GM19239 (cell line): ENCODE measurements around the gene PPIP5K1.
"Not testable (repeated sequence)": the region's sequence is repeated elsewhere in the genome, so short reads cannot be mapped to it uniquely, and the experiment has no call there.

ENCODE experiments used
- DNase-seq: peaks from one replicate; pipeline ENCODE4 v3.0.0; 2011; ENCODE audit warnings: low spot score; ENCODE audit not compliant: insufficient read length
- FAIRE-seq: peaks from 2 replicates; lab custom pipeline; 2011; peaks lifted over from hg19 to GRCh38; lab: Jason Lieb, UNC

The PPIP5K1 gene

DNA sequence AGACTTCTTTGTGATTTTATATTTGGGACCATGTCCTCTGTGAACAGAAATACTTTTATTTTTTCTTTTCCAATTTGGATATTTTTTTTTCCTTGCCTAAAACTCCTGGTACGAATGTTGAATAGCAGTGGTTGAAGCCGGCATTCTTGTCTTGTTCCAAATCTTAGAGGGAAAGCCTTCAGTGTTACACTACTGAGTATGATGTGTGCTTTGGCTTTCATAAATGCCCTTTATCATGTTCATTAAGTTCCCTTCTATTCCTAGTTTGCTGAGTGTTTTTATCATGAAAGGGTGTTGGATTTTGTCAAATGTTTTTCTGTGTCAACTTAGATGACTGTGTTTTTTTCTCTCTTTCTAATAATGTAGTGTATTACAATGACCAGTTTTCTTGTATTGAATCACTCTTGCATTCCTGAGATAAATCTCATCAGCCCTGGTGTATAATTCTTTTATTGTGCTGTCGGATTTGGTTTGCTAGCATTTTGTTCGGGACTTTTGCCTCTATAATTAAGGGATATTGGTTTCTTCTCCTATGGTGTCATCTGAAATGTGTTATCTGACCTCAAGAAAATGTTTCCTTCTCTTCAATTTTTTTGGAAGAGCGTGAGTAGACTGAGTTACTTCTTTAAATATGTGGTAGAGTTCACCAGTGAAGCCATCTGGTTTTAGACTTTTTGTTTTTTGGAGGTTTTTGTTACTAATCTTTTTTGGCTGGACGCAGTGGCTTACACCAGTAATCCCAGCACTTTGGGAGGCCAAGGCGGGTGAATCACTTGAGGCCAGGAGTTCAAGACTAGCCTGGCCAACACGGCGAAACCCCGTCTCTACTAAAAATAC, 39.3 kb downstream of the PPIP5K1 start:
- no peak for FAIRE-seq

DNA sequence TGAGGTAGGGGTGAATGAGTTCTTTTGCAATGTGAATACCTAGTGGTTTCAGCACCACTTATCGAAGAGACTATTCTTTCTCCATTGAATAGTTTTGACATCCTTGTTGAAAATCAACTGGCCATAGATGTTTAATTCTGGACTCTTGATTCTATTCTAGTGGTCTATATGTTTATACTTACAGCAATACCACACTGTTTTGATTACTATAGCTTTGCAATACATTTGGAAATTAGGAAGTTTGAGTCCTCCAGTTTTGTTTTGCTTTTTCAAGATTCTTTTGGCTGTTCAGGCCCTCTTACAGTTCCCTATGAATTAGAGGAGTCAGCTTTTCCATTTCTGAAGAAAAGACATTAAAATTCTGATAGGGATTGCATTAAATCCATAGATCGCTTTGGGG, 42.5 kb downstream of the PPIP5K1 start:
- FAIRE-seq: no peak
- no peak for DNase-seq

More for the DNA sequence above, 39.3 kb downstream of the PPIP5K1 start:
- DNase-seq: no peak

DNA sequence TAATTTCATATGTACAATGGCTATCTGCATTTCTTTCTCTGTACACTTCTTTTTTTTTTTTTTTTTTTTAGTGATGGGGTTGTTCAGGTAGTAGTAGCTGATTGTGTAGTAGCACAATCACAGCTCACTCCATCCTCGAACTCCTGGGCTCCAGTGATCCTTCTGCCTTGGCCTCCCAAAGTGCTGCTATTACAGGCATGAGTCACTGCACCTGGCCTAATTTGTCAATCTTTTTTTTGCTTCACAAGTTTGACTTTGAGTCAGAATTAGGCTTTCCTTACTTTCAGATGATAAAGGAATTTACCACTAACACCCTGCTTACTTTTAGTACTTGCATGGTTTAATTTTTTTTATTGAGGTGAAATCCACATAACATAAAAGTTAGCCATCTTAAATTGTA, 44.6 kb downstream of the PPIP5K1 start:
- DNase-seq: no peak
- FAIRE-seq: no peak

DNA sequence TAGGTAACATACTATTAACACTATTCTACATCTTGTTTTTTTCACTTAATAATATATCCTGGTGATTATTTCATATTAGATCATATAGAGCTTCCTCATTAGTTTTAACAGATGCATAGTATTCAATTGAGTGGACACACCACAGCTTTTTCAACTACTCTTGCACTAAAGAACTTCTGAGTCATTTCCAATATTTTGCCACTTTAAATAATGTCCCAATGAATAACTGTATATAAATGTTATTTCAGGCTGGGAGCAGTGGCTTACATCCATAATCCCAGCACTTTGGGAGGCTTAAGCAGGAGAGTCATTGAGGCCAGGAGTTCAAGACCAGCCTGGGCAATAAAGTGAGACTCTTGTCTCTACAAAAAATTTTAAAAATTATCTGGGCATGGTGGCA, 45.7 kb downstream of the PPIP5K1 start:
- no peak for FAIRE-seq
- DNase-seq: no peak

DNA sequence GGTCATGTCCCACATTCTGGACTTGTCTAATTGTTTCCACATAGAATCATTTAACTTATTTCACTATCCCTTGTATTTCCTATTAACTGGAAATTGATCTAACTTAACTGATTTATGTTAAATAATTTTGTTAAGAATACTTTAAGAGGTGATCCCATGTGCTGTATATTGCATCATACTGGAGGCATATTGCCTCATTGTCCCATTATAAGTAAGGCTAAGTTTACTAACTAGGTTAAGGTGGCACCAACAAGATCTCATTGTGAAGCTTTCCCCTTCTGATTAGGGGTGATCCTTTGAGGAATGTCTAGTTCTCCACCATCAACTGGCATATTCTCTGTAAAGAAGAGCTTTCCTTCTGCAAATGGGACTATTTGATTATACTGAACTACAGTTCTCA, 48.2 kb downstream of the PPIP5K1 start:
- FAIRE-seq: no peak
- DNase-seq: no peak

DNA sequence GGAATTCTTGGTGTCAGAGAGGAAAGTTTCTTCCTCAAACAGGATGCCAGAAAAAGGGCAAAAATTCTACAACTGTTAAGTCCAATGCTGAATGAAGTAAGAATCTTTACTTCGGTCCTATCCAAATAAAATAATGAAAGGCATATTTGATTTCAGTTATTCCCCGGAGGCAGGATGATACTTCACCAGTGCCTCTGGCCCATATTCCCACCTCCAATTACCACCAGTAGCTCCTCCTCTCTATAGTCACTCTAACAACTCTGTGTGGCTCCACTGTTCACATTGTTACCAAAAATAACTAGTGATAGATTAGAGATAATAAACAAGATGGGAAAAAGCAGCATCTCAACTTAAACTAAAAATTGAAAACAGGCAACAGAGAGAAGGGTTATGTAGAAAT, 51.9 kb downstream of the PPIP5K1 start:
- DNase-seq (no peak), FAIRE-seq (no peak)

DNA sequence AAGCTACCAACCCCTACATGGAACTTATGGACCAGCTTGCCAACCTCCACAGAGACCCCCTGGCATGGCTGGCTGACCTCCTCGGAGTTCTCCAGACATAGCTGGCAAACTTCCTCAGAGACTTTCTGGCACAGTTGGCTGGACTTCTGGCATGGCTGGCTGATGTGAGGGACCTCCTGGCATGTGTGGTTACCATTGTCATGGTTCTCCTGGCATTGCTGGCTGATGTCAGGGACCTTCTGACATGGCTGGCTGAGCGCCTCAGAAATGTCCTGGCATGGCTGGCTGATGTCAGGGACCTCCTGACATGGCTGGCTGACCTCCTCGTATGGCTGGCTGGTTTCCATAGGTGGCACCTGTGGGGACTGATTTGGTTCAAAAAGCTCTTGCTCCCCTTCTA, 55.1 kb downstream of the PPIP5K1 start:
- no peak for FAIRE-seq
- no peak for DNase-seq

DNA sequence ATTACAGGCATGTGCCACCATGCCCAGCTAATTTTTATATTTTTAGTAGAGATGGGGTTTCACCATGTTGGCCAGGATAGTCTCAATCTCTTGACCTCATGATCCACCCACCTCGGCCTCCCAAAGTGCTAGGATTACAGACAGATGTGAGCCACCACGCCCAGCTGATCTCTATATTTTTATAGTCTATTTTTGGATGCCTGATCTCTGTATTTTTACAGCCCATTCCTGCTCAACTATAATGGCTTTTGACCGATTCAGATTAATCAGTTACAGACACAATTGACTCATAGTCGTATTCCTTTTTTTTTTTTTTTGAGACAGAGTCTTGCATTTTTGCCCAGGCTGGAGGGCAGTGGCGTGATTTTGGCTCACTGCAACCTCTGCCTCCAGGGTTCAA, 57.2 kb downstream of the PPIP5K1 start:
- FAIRE-seq, DNase-seq: not testable (repeated sequence)

DNA sequence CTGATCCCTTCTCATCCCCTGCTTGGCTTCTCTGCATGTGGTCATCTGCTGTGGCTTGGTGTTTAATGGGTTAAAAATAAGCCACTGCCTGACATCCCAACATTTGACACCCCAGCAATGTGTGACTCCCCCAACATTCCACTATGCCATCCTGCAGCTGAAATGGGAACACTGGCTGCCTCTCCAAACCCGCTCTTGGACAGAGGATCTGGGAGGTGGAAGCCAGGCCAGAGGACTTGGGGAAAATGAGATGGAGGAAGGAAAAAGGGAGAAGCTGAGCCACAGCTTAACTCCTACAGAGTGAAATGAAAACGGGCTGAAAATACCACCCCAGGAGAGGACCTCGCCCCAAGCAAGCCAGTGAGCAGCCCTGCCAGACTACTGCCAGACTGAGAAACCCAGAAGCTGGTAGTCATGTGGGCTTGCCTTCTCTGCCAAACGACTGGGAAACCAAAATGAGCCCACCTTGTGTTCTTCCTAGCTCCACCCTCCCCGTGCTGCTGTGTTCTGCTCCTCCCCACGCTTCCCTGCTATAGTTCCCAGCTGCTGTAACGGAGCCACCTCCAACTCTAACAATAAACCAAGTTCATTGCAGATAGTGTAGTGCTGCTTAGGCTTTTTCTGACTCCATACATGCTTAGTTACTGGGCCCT, 58.9 kb downstream of the PPIP5K1 start:
- FAIRE-seq (no peak), DNase-seq (no peak)

DNA sequence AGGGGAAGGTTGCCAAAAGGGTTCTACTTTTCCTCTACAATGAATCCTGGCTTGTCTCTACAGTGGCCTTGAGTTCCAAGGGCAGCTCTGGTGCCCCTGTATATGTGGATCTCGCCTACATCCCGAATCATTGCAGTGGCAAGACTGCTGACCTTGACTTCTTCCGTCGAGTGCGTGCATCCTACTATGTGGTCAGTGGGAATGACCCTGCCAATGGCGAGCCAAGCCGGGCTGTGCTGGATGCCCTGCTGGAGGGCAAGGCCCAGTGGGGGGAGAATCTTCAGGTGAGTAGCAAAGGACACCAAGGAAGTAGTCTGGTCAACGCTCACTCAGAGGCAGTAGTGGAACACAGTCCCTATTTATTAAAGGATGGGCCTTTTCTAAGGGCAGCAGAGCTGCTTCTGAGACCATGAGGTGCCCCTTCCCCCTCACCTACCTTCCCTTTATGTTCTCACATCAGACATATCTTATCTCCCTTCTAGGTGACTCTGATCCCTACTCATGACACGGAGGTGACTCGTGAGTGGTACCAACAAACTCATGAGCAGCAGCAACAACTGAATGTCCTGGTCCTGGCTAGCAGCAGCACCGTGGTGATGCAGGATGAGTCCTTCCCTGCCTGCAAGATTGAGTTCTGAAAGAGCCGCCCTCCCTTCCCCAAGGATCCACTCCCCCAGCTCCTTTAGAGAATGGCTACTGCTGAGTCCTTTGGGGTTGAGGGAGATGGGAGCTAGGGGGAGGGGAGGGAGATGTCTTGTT, 60.2 kb downstream of the PPIP5K1 start:
- DNase-seq: no peak
- no peak for FAIRE-seq

DNA sequence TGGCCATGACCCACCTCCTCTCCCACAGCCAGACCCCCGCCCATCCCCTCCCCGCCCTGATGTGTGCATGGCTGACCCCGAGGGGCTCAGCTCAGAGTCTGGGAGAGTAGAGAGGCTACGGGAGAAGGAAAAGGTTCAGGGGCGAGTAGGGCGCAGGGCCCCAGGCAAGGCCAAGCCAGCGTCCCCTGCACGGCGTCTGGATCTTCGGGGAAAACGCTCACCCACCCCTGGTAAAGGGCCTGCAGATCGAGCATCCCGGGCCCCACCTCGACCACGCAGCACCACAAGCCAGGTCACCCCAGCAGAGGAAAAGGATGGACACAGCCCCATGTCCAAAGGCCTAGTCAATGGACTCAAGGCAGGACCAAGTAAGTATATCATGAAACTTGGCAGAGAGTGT, 60.9 kb downstream of the PPIP5K1 start:
- no peak for FAIRE-seq
- DNase-seq: no peak

DNA sequence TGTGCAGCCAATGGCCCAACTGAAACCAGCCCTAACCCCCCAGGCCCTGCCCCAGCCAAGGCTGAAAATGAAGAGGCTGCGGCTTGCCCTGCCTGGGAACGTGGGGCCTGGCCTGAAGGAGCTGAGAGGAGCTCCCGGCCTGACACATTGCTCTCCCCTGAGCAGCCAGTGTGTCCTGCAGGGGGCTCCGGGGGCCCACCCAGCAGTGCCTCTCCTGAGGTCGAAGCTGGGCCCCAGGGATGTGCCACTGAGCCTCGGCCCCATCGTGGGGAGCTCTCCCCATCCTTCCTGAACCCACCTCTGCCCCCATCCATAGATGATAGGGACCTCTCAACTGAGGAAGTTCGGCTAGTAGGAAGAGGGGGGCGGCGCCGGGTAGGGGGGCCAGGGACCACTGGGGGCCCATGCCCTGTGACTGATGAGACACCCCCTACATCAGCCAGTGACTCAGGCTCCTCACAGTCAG, 61.4 kb downstream of the PPIP5K1 start:
- FAIRE-seq: no peak
- DNase-seq: no peak

DNA sequence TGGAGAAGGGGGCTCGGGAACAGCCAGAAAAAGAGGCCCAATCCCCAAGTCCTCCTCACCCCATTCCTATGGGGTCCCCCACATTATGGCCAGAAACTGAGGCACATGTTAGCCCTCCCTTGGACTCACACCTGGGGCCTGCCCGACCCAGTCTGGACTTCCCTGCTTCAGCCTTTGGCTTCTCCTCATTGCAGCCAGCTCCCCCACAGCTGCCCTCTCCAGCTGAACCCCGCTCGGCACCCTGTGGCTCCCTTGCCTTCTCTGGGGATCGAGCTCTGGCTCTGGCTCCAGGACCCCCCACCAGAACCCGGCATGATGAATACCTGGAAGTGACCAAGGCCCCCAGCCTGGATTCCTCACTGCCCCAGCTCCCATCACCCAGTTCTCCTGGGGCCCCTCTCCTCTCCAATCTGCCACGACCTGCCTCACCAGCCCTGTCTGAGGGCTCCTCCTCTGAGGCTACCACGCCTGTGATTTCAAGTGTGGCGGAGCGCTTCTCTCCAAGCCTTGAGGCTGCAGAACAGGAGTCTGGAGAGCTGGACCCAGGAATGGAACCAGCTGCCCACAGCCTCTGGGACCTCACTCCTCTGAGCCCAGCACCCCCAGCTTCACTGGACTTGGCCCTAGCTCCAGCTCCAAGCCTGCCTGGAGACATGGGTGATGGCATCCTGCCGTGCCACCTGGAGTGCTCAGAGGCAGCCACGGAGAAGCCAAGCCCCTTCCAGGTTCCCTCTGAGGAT, 62.0 kb downstream of the PPIP5K1 start:
- no peak for DNase-seq
- no peak for FAIRE-seq

DNA sequence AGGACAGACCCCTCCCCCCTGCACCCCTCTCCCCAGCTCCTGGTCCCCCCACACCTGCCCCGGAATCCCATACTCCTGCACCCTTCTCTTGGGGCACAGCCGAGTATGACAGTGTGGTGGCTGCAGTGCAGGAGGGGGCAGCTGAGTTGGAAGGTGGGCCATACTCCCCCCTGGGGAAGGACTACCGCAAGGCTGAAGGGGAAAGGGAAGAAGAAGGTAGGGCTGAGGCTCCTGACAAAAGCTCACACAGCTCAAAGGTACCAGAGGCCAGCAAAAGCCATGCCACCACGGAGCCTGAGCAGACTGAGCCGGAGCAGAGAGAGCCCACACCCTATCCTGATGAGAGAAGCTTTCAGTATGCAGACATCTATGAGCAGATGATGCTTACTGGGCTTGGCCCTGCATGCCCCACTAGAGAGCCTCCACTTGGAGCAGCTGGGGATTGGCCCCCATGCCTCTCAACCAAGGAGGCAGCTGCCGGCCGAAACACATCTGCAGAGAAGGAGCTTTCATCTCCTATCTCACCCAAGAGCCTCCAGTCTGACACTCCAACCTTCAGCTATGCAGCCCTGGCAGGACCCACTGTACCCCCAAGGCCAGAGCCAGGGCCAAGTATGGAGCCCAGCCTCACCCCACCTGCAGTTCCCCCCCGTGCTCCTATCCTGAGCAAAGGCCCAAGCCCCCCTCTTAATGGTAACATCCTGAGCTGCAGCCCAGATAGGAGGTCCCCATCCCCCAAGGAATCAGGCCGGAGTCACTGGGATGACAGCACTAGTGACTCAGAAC, 62.8 kb downstream of the PPIP5K1 start:
- FAIRE-seq (no peak), DNase-seq (no peak)

DNA sequence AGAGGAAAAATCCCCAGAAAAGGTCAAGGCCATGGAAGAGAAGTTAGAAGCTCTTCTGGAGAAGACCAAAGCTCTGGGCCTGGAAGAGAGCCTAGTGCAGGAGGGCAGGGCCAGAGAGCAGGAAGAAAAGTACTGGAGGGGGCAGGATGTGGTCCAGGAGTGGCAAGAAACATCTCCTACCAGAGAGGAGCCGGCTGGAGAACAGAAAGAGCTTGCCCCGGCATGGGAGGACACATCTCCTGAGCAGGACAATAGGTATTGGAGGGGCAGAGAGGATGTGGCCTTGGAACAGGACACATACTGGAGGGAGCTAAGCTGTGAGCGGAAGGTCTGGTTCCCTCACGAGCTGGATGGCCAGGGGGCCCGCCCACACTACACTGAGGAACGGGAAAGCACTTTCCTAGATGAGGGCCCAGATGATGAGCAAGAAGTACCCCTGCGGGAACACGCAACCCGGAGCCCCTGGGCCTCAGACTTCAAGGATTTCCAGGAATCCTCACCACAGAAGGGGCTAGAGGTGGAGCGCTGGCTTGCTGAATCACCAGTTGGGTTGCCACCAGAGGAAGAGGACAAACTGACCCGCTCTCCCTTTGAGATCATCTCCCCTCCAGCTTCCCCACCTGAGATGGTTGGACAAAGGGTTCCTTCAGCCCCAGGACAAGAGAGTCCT, 63.6 kb downstream of the PPIP5K1 start:
- DNase-seq (no peak), FAIRE-seq (no peak)

DNA sequence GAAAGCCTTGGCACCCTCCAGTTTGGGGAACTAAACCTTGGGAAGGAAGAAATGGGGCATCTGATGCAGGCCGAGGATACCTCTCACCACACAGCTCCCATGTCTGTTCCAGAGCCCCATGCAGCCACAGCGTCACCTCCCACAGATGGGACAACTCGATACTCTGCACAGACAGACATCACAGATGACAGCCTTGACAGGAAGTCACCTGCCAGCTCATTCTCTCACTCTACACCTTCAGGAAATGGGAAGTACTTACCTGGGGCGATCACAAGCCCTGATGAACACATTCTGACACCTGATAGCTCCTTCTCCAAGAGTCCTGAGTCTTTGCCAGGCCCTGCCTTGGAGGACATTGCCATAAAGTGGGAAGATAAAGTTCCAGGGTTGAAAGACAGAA, 64.9 kb downstream of the PPIP5K1 start:
- no peak for FAIRE-seq

DNA sequence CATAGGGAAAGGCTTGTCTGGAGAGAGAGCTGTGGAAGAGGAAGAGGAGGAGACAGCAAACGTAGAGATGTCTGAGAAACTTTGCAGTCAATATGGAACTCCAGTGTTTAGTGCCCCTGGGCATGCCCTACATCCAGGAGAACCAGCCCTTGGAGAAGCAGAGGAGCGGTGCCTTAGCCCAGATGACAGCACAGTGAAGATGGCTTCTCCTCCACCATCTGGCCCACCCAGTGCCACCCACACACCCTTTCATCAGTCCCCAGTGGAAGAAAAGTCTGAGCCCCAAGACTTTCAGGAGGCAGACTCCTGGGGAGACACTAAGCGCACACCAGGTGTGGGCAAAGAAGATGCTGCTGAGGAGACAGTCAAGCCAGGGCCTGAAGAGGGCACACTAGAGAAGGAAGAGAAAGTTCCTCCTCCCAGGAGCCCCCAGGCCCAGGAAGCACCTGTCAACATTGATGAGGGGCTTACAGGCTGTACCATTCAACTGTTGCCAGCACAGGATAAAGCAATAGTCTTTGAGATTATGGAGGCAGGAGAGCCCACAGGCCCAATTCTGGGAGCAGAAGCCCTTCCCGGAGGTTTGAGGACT, 65.7 kb downstream of the PPIP5K1 start:
- FAIRE-seq (no peak), DNase-seq (no peak)

More for the DNA sequence above, 64.9 kb downstream of the PPIP5K1 start:
- DNase-seq: no peak

DNA sequence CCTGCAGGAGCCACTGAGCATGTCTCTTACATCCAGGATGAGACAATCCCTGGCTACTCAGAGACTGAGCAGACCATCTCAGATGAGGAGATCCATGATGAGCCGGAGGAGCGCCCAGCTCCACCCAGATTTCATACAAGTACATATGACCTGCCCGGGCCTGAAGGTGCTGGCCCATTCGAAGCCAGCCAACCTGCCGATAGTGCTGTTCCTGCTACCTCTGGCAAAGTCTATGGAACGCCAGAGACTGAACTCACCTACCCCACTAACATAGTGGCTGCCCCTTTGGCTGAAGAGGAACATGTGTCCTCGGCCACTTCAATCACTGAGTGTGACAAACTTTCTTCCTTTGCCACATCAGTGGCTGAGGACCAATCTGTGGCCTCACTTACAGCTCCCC, 66.4 kb downstream of the PPIP5K1 start:
- FAIRE-seq (no peak), DNase-seq (no peak)

DNA sequence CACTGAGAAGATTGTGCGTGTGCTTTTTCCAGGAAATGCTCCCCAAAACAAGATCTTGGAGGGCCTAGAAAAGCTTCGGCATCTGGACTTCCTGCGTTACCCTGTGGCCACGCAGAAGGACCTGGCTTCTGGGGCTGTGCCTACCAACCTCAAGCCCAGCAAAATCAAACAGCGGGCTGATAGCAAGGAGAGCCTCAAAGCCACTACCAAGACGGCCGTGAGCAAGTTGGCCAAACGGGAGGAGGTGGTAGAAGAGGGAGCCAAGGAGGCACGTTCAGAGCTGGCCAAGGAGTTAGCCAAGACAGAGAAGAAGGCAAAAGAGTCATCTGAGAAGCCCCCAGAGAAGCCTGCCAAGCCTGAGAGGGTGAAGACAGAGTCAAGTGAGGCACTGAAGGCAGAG, 67.8 kb downstream of the PPIP5K1 start:
- DNase-seq (no peak), FAIRE-seq (no peak)
